ENCODE results near the gene ATG7. TPM values are rescaled to one million over a fixed set of nuclear protein-coding genes. Genes with fewer than 3 reads are reported as not detected.

Gene ATG7
- total RNA-seq, 1 experiment from 2014 or later, result 50.9 TPM

- no peak overlapping the region for H3K27ac ChIP-seq (ENCODE audit: low read length)
- H3K4me2 ChIP-seq (ENCODE audit: low read depth, low read length, poor library complexity, severe bottlenecking), result no peak overlapping the region
- peaks cover 43% of the 10 kb centered on the region for H3K4me1 ChIP-seq (ENCODE audit: low read length)
Observed at GRCh38 chr3:11291808-11292207, 19.6 kb downstream of the ATG7 start.

GRCh38 chr3:11297126-11297525 is 24.9 kb downstream of the ATG7 start:
- Histone ChIP-seq H3K4me3 (ENCODE audit: low read length) (no peak overlapping the region), H3K9ac (ENCODE audit: low read length) (no peak overlapping the region), H3K9me3 (ENCODE audit: low read length) (no peaks in the 10 kb centered on the region), H3K27me3 (ENCODE audit: low read length) (no peaks in the 10 kb centered on the region), H3K79me2 (ENCODE audit: low read length) (peaks cover 34% of the 10 kb centered on the region), H3K9me2 (replicated peaks; ENCODE audit: insufficient read depth, low read length) (no peaks in the 10 kb centered on the region), H2AFZ (ENCODE audit: low read length) (no peak overlapping the region), H4K20me1 (ENCODE audit: insufficient read depth, low read depth, low read length) (no peaks in the 10 kb centered on the region), H3K27ac (ENCODE audit: low read length) (no peak overlapping the region), H3K4me2 (ENCODE audit: low read depth, low read length, poor library complexity, severe bottlenecking) (no peak overlapping the region), H3K36me3 (ENCODE audit: insufficient read depth, low read length) (peaks cover 7% of the 10 kb centered on the region; the same call in 1 of the 2 replicates), H3K4me1 (ENCODE audit: low read length) (no peaks in the 10 kb centered on the region)
- DNase-seq, result no peak

More at GRCh38 chr3:11291808-11292207, 19.6 kb downstream of the ATG7 start:
- Histone ChIP-seq H3K79me2 (ENCODE audit: low read length) (peaks cover 73% of the 10 kb centered on the region), H2AFZ (ENCODE audit: low read length) (no peak overlapping the region), H3K9me2 (replicated peaks; ENCODE audit: insufficient read depth, low read length) (no peaks in the 10 kb centered on the region), H4K20me1 (ENCODE audit: insufficient read depth, low read depth, low read length) (no peaks in the 10 kb centered on the region), H3K4me3 (ENCODE audit: low read length) (no peak overlapping the region), H3K36me3 (ENCODE audit: insufficient read depth, low read length) (no peaks in the 10 kb centered on the region), H3K27me3 (ENCODE audit: low read length) (no peaks in the 10 kb centered on the region), H3K9ac (ENCODE audit: low read length) (no peak overlapping the region), H3K9me3 (ENCODE audit: low read length) (no peaks in the 10 kb centered on the region)
- DNase-seq, result no peak

- H2AFZ ChIP-seq (ENCODE audit: low read length), result no peak overlapping the region
- H3K27me3 ChIP-seq (ENCODE audit: low read length), result no peaks in the 10 kb centered on the region
- no peaks in the 10 kb centered on the region for H3K9me2 ChIP-seq (replicated peaks; ENCODE audit: insufficient read depth, low read length)
- no peak overlapping the region for H3K9ac ChIP-seq (ENCODE audit: low read length)
- no peak overlapping the region for H3K4me2 ChIP-seq (ENCODE audit: low read depth, low read length, poor library complexity, severe bottlenecking)
- H3K27ac ChIP-seq (ENCODE audit: low read length), result no peak overlapping the region
- DNase-seq, result no peak
- peaks cover 7% of the 10 kb centered on the region for H3K4me1 ChIP-seq (ENCODE audit: low read length)
- H3K4me3 ChIP-seq (ENCODE audit: low read length), result no peak overlapping the region
- H3K79me2 ChIP-seq (ENCODE audit: low read length), result peaks cover 17% of the 10 kb centered on the region
- no peaks in the 10 kb centered on the region for H4K20me1 ChIP-seq (ENCODE audit: insufficient read depth, low read depth, low read length)
- no peaks in the 10 kb centered on the region for H3K9me3 ChIP-seq (ENCODE audit: low read length)
- H3K36me3 ChIP-seq (ENCODE audit: insufficient read depth, low read length), result peaks cover 13% of the 10 kb centered on the region
Observed at GRCh38 chr3:11300970-11301369, 28.8 kb downstream of the ATG7 start.

GRCh38 chr3:11302444-11302843 is 30.2 kb downstream of the ATG7 start:
- H3K79me2 ChIP-seq (ENCODE audit: low read length), result peaks cover 3% of the 10 kb centered on the region
- no peak for DNase-seq
- no peaks in the 10 kb centered on the region for H3K9me3 ChIP-seq (ENCODE audit: low read length)
- H3K4me1 ChIP-seq (ENCODE audit: low read length), result peaks cover 7% of the 10 kb centered on the region
- H3K9ac ChIP-seq (ENCODE audit: low read length), result no peak overlapping the region
- no peak overlapping the region for H3K27ac ChIP-seq (ENCODE audit: low read length)
- no peaks in the 10 kb centered on the region for H4K20me1 ChIP-seq (ENCODE audit: insufficient read depth, low read depth, low read length)
- H3K36me3 ChIP-seq (ENCODE audit: insufficient read depth, low read length), result peaks cover 16% of the 10 kb centered on the region
- no peak overlapping the region for H3K4me2 ChIP-seq (ENCODE audit: low read depth, low read length, poor library complexity, severe bottlenecking)
- no peak overlapping the region for H3K4me3 ChIP-seq (ENCODE audit: low read length)
- H3K27me3 ChIP-seq (ENCODE audit: low read length), result no peaks in the 10 kb centered on the region
- no peak overlapping the region for H2AFZ ChIP-seq (ENCODE audit: low read length)
- H3K9me2 ChIP-seq (replicated peaks; ENCODE audit: insufficient read depth, low read length), result no peaks in the 10 kb centered on the region

- Histone ChIP-seq H3K27ac (ENCODE audit: low read length) (no peak overlapping the region), H3K4me3 (ENCODE audit: low read length) (no peak overlapping the region), H3K9me2 (replicated peaks; ENCODE audit: insufficient read depth, low read length) (no peaks in the 10 kb centered on the region), H3K27me3 (ENCODE audit: low read length) (no peaks in the 10 kb centered on the region), H3K9ac (ENCODE audit: low read length) (no peak overlapping the region), H3K9me3 (ENCODE audit: low read length) (no peaks in the 10 kb centered on the region), H3K79me2 (ENCODE audit: low read length) (no peaks in the 10 kb centered on the region), H3K36me3 (ENCODE audit: insufficient read depth, low read length) (peaks cover 23% of the 10 kb centered on the region), H4K20me1 (ENCODE audit: insufficient read depth, low read depth, low read length) (no peaks in the 10 kb centered on the region), H3K4me1 (ENCODE audit: low read length) (peaks cover 7% of the 10 kb centered on the region), H2AFZ (ENCODE audit: low read length) (no peak overlapping the region), H3K4me2 (ENCODE audit: low read depth, low read length, poor library complexity, severe bottlenecking) (no peak overlapping the region)
- no peak for DNase-seq
Observed at GRCh38 chr3:11304175-11304574, 32.0 kb downstream of the ATG7 start.

GRCh38 chr3:11305509-11305908 is 33.3 kb downstream of the ATG7 start:
- no peaks in the 10 kb centered on the region for H3K79me2 ChIP-seq (ENCODE audit: low read length)
- no peak overlapping the region for H2AFZ ChIP-seq (ENCODE audit: low read length)
- peaks cover 7% of the 10 kb centered on the region for H3K4me1 ChIP-seq (ENCODE audit: low read length)
- H3K9me2 ChIP-seq (replicated peaks; ENCODE audit: insufficient read depth, low read length), result no peaks in the 10 kb centered on the region
- H3K9ac ChIP-seq (ENCODE audit: low read length), result no peak overlapping the region
- no peak overlapping the region for H3K4me2 ChIP-seq (ENCODE audit: low read depth, low read length, poor library complexity, severe bottlenecking)
- H3K9me3 ChIP-seq (ENCODE audit: low read length), result no peaks in the 10 kb centered on the region
- no peak overlapping the region for H3K4me3 ChIP-seq (ENCODE audit: low read length)
- H3K27me3 ChIP-seq (ENCODE audit: low read length), result no peaks in the 10 kb centered on the region
- no peak overlapping the region for H3K27ac ChIP-seq (ENCODE audit: low read length)
- H3K36me3 ChIP-seq (ENCODE audit: insufficient read depth, low read length), result peaks cover 19% of the 10 kb centered on the region
- H4K20me1 ChIP-seq (ENCODE audit: insufficient read depth, low read depth, low read length), result no peaks in the 10 kb centered on the region
- no peak for DNase-seq

- Histone ChIP-seq H3K9ac (ENCODE audit: low read length) (no peak overlapping the region), H2AFZ (ENCODE audit: low read length) (no peak overlapping the region), H3K9me3 (ENCODE audit: low read length) (no peaks in the 10 kb centered on the region), H4K20me1 (ENCODE audit: insufficient read depth, low read depth, low read length) (no peaks in the 10 kb centered on the region), H3K9me2 (replicated peaks; ENCODE audit: insufficient read depth, low read length) (no peaks in the 10 kb centered on the region), H3K4me3 (ENCODE audit: low read length) (no peak overlapping the region), H3K27me3 (ENCODE audit: low read length) (no peaks in the 10 kb centered on the region), H3K79me2 (ENCODE audit: low read length) (no peaks in the 10 kb centered on the region), H3K36me3 (ENCODE audit: insufficient read depth, low read length) (peaks cover 16% of the 10 kb centered on the region), H3K4me1 (ENCODE audit: low read length) (peaks cover 7% of the 10 kb centered on the region), H3K27ac (ENCODE audit: low read length) (no peak overlapping the region), H3K4me2 (ENCODE audit: low read depth, low read length, poor library complexity, severe bottlenecking) (no peak overlapping the region)
- no peak for DNase-seq
Observed at GRCh38 chr3:11306817-11307589, 34.8 kb downstream of the ATG7 start.

GRCh38 chr3:11307830-11308432 is 35.7 kb downstream of the ATG7 start:
- Histone ChIP-seq H4K20me1 (ENCODE audit: insufficient read depth, low read depth, low read length) (no peaks in the 10 kb centered on the region), H3K4me1 (ENCODE audit: low read length) (peaks cover 7% of the 10 kb centered on the region), H3K27me3 (ENCODE audit: low read length) (no peaks in the 10 kb centered on the region), H3K27ac (ENCODE audit: low read length) (no peak overlapping the region), H2AFZ (ENCODE audit: low read length) (no peak overlapping the region), H3K79me2 (ENCODE audit: low read length) (no peaks in the 10 kb centered on the region), H3K4me2 (ENCODE audit: low read depth, low read length, poor library complexity, severe bottlenecking) (no peak overlapping the region), H3K9me2 (replicated peaks; ENCODE audit: insufficient read depth, low read length) (no peaks in the 10 kb centered on the region), H3K4me3 (ENCODE audit: low read length) (no peak overlapping the region), H3K36me3 (ENCODE audit: insufficient read depth, low read length) (peaks cover 13% of the 10 kb centered on the region), H3K9ac (ENCODE audit: low read length) (no peak overlapping the region), H3K9me3 (ENCODE audit: low read length) (no peaks in the 10 kb centered on the region)
- DNase-seq, result no peak
